Upper lobe of right lung (tissue), 1 donor: ENCODE data around the gene ABCC5. TPM values are rescaled to one million over a fixed set of nuclear protein-coding genes. Genes with fewer than 3 reads are reported as not detected.

ENCODE experiments used
- ATAC-seq: fragments of 200-7000 bp; cut with Tn5 transposase; one replicate; pipeline ENCODE4 v1.9.1; 2020; ENCODE audit warnings: mild to moderate bottlenecking, moderate library complexity
- DNase-seq: peaks from one replicate; pipeline ENCODE4 v3.0.0-alpha.2; 2020
- H3K27ac ChIP-seq: fragments of 200-600 bp; one replicate; pipeline ENCODE4 v1.8.0; 2022
- H3K27me3 ChIP-seq: fragments of 200-600 bp; one replicate; pipeline ENCODE4 v1.8.0; 2022; ENCODE audit warnings: mild to moderate bottlenecking
- H3K36me3 ChIP-seq: fragments of 200-600 bp; one replicate; pipeline ENCODE4 v1.8.0; 2022
- H3K4me1 ChIP-seq: fragments of 200-600 bp; one replicate; pipeline ENCODE4 v1.8.0; 2022
- H3K4me3 ChIP-seq: fragments of 200-600 bp; one replicate; pipeline ENCODE4 v1.8.0; 2022; ENCODE audit warnings: mild to moderate bottlenecking
- H3K9me3 ChIP-seq: fragments of 200-600 bp; one replicate; pipeline ENCODE4 v1.8.0; 2022
- CTCF ChIP-seq: fragments of 200-600 bp; IDR thresholded peaks from one replicate; pipeline ENCODE4 v1.8.0; 2022; ENCODE audit warnings: antibody characterized with exemption
- intact Hi-C: fragments of 100-400 bp; cut with DNase I; formaldehyde crosslinking; loops from one replicate; pipeline ENCODE4 v1.11.0; 2022
- total RNA-seq: library from RNA; stranded (reverse); fragmentation: NEBNext Ultra II Directional; extraction: Animal tissue kit (Norgen Biotek cat#: 25700); gene quantifications from one replicate; pipeline ENCODE4 v1.2.1, GENCODE V29; 2021
- donor health status: DM: no; HTN: yes; CAD: no; lungs with severe emphysema.

The ABCC5 gene
- total RNA-seq, 1 donor from 2014 or later: 33.5 TPM

GRCh38 chr3:183937601-183938286, 79.9 kb downstream of the ABCC5 start:
- no peaks in the 10 kb centered on the region for H3K4me1 ChIP-seq
- H3K9me3 ChIP-seq: no peaks in the 10 kb centered on the region
- TF ChIP-seq CTCF: no peak
- ATAC-seq (peak; percentile 14), DNase-seq (no peak)
- H3K27ac ChIP-seq: no peak overlapping the region
- no peaks in the 10 kb centered on the region for H3K27me3 ChIP-seq
- intact Hi-C loops: no loop called here
- no peak overlapping the region for H3K4me3 ChIP-seq
- peaks cover 21% of the 10 kb centered on the region for H3K36me3 ChIP-seq

- H3K27me3 ChIP-seq: no peaks in the 10 kb centered on the region
- DNase-seq (no peak), ATAC-seq (no peak)
- H3K36me3 ChIP-seq: peaks cover 9% of the 10 kb centered on the region
- H3K27ac ChIP-seq: no peak overlapping the region
- TF ChIP-seq CTCF: no peak
- no peaks in the 10 kb centered on the region for H3K4me1 ChIP-seq
- intact Hi-C loops: no loop called here
- no peak overlapping the region for H3K4me3 ChIP-seq
- H3K9me3 ChIP-seq: no peaks in the 10 kb centered on the region
These were observed 84.5 kb downstream of the ABCC5 start for GRCh38 chr3:183933160-183933559.

GRCh38 chr3:183931881-183932280, 85.8 kb downstream of the ABCC5 start:
- ATAC-seq (no peak), DNase-seq (no peak)
- Histone ChIP-seq H3K4me1 (no peaks in the 10 kb centered on the region), H3K27ac (no peak overlapping the region), H3K9me3 (no peaks in the 10 kb centered on the region), H3K36me3 (peaks cover 14% of the 10 kb centered on the region), H3K27me3 (no peaks in the 10 kb centered on the region), H3K4me3 (no peak overlapping the region)
- no peak for TF ChIP-seq CTCF
- intact Hi-C loops: no loop called here

GRCh38 chr3:183930086-183930485, 87.6 kb downstream of the ABCC5 start:
- Histone ChIP-seq H3K9me3 (no peaks in the 10 kb centered on the region), H3K36me3 (peaks cover 17% of the 10 kb centered on the region), H3K27me3 (no peaks in the 10 kb centered on the region), H3K4me3 (no peak overlapping the region), H3K4me1 (no peaks in the 10 kb centered on the region), H3K27ac (no peak overlapping the region)
- no peak for TF ChIP-seq CTCF
- ATAC-seq (no peak), DNase-seq (no peak)
- intact Hi-C loops: no loop called here

GRCh38 chr3:183927059-183927458, 90.6 kb downstream of the ABCC5 start:
- Histone ChIP-seq H3K9me3 (no peaks in the 10 kb centered on the region), H3K4me1 (no peaks in the 10 kb centered on the region), H3K36me3 (peaks cover 37% of the 10 kb centered on the region), H3K4me3 (no peak overlapping the region), H3K27me3 (no peaks in the 10 kb centered on the region), H3K27ac (no peak overlapping the region)
- no peak for TF ChIP-seq CTCF
- ATAC-seq (no peak), DNase-seq (no peak)
- intact Hi-C loops: no loop called here

GRCh38 chr3:183924956-183925355, 92.7 kb downstream of the ABCC5 start:
- peaks cover 54% of the 10 kb centered on the region for H3K36me3 ChIP-seq
- H3K4me3 ChIP-seq: no peak overlapping the region
- no peak for ATAC-seq
- no peaks in the 10 kb centered on the region for H3K9me3 ChIP-seq
- no peak for DNase-seq
- intact Hi-C loops: no loop called here
- no peak for TF ChIP-seq CTCF
- H3K27me3 ChIP-seq: no peaks in the 10 kb centered on the region
- H3K27ac ChIP-seq: no peak overlapping the region
- no peaks in the 10 kb centered on the region for H3K4me1 ChIP-seq
